HG03575 (cell line): ENCODE measurements around the gene HOXA7.

ENCODE experiments used
- ATAC-seq: cut with Tn5 transposase; IDR thresholded peaks from one replicate; pipeline ENCODE4 v1.9.1; 2021; ENCODE audit not compliant: unreplicated experiment, insufficient number of reproducible peaks, low FRiP score; ENCODE audit errors: extremely low read depth

The HOXA7 gene

DNA sequence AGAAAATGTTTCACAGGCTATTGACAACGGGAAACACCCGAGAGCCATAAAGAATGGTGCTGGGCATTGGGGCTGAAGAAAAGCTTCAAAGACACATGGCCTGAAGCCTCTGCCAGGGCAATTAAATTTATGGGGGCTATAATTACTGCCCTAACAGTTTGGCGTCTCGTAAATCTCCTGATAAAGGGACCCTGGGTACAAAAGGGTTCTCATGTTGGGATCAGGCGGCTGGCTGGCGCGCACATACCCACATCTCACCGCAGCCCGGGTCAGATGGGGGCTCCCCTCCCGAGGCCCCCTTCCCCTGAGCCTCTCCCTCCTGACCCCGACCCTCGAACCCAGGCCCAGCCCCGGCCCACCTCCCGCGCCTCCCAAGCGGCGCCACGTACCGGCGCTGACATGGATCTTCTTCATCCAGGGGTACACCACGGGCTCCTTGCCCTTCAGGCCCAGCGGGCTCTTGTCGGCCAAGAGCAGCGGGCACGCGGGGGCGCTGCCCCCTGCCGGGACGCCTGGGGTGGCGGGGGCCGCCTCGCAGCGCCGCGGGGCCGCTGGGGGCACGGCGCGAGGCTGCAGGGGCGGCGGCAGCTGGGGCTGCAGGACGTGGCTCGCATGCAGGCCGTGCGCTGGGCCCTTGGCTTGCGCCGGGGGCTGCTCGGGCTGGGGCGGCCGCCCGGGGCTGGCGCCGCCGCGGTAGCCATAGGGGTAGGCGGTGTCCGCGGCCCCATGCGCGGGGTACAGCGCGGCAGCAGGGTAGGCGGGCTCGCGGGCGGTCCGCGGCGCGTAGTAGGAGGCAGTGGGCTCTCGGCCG lies 26.5 kb downstream of the HOXA7 start:
- no peak for ATAC-seq

DNA sequence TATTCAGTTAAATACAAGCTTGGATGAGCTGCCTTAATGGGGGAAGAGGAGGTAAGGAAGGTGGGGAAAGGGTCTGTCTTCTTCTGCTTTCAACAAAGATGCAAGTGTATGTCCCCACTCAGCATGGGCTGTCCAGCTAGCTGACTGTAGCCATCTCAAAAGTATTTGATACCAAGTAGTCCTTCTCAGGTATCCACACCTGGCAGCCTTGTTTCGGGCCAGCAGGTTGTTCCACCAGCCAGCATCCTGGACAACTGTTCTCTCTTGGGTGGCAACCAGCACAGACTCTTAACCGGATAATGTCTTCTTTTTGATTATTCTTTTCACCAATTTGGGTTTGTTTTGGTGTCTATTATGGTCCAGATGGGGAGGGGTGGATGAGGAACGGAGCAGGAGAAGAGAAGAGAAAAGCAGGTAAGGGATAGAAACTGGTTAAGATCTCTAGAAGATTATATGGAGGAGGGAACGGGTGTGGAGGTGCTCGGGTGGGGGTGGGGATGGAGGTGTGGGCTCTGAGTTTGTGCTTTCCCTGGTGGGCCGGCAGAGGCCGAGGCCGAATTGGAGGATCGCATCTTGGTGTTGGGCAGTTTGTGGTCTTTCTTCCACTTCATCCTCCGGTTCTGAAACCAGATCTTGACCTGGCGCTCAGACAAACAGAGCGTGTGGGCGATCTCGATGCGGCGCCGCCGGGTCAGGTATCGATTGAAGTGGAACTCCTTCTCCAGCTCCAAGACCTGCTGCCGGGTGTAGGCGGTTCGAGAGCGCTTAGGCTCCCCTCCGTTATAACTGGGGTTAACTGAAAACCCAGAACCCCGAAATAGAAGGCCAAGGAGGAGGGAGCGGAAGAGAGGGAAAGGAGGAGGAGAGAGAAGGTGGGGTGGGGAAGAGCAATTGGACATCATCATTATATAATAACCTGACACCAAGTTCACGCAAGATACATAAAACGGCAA lies 27.4 kb downstream of the HOXA7 start:
- no peak for ATAC-seq

DNA sequence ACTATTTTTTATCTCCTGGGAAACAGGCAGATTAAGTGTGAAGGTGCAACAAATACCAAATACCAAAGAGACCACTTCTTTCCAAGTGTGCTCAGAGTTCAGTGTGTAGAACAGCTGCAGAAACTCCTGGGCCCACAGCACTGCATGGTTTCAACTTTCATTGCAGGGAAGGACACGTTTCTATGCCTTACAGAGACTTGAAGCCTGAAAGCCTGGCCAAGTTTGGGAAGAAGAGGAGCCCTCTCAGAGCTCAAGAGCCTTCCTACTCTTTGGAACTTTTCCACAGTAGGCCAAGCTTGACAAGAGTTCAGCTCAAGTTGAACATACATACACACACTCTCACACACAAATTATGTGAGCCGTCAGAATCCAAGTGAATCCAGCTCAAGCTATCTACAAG lies 28.4 kb downstream of the HOXA7 start:
- no peak for ATAC-seq

DNA sequence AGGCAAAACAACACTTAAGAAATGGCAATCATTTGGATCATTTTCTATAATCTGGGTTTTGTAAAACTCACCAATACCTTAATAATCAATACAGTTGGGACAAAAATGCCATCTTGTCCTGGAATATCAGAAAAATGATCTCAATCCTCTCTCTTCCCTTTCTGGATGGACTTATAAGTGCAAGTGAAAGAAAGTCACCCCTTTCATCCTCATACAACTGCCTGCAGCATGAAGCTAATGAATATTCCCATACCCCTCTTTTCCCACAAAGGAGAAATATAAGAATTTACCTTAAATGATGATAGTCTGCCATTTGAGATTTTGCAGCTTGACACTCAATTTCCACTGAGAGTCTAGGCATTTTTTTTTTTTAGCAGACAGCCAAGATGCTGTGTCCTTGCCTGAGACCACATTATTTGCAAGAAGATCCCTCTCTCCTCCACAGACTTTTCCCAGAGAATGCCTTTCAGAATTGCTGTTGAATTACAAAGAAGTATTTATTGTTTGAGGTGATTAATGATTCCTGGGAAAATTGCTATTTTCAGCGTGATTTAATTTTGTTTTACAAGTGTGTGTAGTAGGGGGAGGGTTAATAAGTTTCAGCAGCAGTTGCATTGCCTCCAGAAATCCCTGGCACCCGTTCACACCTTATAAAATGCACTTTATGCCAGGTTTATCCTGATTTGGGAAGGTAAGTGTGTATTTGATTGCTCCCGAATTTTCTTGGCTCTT lies 29.7 kb downstream of the HOXA7 start:
- ATAC-seq: no peak

DNA sequence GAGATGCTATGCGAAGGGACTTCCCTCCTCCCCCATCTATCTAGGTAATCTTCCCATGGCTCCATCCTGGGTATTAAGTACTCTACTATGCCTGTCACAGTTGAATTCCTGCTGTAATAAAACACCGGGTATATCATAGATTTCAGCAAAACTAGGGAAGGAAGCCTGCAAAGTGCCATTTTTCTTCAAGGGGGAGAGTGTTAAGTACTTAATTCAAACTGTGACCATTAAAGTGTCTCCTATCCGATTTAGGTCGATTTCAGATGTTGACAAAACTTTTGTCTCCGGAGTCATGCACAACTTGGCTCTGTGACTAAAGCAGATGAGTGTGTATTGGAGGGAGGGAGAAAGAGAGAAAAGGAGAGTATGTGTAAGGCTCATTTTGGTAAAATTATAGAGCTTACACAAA lies 30.5 kb downstream of the HOXA7 start:
- ATAC-seq: no peak

DNA sequence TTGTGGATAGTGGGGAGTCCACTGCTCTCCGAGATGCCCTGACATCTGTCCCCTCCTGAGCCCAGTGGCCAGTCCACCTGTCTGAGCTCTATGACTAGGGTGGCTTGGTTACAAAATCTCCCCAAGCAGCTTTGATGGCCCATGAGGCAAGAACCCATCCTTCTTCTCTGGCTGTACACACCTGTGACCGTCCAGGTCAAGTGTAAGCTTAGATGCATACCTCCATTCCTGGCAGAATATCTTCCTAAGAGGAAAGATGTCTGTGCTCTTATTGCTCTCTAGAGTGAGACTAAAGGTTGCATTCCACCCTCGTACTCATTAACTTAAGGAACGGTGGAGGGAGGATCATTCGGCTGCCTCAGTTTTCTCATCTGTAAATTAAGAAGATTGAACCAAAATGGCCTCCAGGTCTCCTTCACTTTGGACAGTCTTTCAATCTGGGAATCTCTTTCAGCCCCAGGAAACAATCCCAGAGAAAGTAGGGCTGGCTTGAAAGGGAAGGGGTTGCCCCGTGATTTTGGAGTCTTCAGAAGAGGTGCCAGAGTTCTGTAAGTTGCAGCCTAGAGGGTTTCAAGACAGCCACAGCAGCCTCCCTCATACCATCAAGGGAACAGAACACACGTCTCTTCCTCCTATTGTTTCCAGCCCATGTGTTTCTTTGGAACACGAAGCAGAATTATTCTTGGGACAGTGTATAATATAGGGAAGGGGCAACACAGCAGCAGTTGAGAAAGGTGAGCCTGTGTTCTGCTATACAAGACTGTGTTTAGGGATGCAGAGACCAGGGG lies 31.4 kb downstream of the HOXA7 start:
- no peak for ATAC-seq

DNA sequence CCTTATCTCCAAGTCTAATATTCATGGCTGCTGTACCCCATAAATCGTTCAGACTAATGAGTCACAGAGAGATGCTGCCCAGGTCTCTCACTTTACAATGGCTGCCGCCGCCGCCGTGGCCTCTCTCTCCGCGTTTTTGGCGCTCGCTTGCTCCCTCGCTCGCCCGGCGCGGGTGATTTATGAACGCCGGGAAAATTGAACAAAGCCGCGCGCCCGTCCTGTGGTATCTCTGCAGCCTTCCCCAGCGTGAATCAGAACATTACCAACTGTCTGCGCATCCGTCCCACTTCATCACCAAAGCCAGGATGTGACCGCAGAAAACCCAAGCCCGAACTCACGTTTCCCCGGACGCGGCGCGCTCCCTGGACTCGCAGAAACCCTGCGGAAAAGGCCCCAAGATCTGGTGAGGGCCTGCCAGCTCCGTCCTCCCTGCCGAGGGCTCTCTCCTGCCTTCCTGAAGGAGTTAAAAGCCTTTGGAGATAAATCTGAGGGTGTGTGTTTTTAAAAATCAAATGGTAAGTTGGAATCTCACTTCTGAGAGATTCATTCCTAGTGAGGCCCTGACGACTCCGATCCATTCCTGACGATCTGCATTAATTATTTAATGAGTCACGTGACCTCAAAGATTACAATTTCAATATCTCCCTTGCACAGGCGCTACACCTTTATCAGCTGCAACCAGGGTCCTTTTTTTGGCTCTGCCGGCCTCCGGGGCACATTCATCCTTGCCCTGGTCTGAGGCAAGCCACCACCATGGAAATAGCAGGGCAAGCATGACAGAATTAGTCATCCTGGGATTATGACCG lies 32.2 kb downstream of the HOXA7 start:
- ATAC-seq: no peak

DNA sequence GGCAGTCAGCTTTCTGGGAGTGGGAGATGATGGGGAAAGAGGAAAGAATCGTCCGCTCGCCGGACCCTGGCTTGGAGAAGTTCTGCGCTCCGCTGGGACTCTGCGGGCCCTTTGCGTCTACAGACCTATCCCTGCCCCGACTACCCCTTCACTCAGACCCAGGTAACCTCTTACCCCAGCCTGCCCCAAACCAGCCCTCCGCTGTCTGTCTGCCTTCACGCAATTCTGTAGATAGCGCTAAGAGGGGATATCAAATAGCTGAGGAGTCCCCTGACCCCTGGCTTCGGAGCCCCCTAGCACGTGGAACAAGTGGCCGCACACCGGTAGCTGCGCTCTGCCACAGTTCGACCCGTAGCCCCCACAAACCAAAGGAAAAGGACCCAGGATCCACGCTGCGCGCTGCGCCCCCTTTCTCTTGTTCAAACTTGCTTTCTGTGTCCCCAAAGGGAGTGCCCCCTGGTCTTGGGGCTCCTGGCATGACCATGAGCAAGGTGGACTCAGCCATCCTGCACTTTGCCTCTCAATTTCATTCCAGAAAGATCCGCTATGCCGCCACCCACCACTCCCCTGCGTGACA lies 32.9 kb downstream of the HOXA7 start:
- ATAC-seq: no peak

DNA sequence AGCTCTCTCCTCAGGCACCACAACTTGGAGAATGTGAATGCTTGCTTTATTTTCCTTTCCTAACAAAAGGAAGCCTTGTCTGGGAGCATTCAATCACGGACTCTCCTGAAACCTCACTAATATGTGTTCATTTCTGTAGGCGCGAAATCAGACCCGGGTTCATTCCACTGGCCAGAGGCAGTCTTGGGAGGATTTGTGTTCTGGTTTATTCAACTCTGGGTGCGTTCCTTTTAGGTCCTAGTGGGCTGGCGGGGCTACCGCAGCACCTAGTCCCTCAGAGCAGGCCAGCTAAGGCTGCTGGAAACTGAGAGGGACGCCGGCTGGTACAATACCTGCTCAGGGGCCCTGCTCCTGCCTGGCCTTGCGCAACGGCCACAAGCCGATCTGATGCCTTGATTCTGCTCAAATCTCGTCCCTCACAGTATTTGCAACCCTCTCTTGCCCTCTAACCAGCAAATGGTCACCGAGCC lies 33.4 kb downstream of the HOXA7 start:
- ATAC-seq: no peak

DNA sequence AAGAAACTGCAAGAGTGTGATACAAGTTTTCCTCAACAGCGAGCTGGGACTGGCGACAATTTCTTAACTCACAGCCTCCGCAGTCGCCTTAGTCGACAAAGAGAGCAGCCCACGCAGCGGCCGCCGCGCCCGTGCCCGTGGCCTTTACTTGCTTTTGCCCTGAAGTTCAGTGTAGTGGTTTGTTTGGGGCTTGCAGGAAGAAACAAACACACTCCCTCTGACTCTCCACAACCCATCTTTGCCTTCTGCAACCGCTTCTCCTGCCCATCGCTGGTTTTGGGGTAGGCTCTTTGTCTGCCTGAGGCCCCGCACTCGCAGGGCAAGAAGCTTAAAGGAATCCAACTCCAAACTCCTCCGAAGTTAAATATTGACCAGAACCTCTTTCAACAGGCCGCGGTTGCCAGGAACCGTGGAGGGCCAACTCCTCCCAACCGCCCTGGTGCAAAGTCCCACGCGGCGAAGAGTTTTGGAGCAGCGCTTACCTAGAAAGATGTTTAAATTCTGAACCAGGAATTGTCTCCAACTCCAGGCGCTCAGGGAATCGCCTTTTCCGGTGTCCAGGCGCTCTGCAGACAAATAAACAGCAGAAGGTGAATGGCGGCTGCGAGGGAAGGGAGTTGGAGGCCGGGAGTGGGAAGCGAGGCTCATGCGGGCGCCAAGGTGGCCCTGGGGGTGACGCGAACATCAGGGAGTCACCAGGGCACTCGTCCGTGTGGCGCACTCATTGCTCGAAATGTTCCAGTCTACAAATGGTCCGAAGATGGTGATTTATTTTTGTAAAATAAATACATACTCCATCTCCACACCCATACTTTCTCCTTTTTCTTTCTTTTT lies 34.2 kb downstream of the HOXA7 start:
- no peak for ATAC-seq

DNA sequence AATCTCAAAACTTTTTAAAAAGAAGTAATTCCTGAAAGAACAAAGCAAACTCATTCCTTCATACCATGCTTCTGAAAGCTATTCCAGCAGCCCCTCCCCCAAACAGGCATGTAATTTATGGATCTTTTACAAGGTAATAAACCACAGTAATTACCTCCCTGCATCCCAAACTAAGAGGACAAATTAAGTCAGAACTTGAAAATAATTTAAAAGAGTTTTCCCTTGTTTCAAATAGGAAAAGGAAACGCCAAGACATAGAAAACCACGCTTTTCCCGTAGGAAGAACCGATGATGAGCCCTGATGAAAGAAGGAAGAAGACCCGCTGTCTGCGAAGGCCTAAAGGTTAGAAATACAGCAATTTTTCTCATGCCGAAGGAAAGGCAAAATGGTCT lies 34.8 kb downstream of the HOXA7 start:
- no peak for ATAC-seq

DNA sequence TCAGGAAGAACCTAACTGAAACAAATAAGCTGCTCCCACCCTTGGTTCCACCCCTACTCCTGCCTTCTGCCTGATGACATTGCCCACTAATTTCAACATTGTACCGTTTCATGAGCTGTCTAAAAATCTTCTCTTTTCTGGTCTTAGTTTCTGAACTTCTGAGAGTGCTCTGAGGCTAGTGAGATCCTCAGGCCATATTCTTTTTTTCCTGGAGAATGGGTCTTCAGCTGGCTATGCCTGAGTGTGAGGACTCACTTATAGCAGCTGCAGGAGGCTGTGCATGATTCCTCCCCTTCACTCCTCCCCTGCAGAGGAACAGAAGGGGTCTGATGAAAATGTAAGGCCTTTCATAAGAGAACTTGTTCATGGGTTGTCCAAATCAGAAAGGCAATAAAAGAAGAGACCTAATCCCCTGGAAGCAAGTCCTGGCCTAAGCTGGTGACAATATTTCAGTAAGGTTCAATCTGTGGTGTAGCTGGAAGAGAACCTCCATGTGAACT lies 37.0 kb downstream of the HOXA7 start:
- no peak for ATAC-seq

DNA sequence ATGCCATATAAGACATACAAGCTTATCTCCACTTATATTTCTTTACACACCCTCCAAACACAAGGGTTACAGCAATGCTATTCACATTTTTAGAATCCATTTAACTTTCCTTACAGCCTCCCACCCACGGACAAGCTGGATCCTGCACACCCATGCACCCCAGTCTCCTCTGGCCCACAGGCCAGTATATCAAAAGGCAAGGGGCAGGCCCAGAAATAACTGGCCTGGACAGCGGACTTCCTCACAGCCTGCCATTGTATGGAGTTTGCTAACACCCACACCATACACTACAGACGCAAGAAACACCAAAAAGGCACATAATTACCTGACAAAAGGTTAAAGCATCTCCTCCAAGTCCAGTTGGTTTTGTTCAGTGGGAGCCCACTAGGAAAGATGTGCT lies 37.9 kb downstream of the HOXA7 start:
- ATAC-seq: no peak

DNA sequence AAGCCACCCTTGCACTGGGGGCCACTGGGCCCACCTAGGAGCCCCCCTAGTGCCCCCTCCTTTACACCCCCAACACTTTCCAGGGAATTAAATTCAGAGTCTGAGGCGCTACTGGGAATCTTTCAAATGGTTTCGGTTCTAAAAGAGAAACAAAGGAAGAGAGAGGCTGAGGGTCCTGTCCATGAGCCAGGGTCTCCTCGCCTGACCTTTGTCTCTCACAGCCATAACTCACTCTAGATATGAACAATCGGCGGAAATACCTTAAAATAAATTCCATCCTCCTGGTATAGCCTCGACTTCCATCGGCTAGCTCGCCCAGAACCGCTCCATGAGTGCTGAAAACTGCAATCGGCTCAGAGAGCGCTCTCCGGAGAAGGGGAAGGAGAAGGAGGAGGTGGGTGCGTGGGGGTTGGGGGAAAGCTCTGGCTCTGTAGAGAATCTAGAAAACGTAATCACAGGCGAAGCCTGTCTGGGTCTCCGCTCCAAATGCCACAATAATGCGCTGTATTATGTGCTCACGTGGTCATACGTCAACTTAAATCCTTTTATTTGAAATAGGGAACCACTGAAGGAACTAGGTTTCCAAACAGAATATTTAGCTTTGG lies 38.5 kb downstream of the HOXA7 start:
- ATAC-seq: no peak

DNA sequence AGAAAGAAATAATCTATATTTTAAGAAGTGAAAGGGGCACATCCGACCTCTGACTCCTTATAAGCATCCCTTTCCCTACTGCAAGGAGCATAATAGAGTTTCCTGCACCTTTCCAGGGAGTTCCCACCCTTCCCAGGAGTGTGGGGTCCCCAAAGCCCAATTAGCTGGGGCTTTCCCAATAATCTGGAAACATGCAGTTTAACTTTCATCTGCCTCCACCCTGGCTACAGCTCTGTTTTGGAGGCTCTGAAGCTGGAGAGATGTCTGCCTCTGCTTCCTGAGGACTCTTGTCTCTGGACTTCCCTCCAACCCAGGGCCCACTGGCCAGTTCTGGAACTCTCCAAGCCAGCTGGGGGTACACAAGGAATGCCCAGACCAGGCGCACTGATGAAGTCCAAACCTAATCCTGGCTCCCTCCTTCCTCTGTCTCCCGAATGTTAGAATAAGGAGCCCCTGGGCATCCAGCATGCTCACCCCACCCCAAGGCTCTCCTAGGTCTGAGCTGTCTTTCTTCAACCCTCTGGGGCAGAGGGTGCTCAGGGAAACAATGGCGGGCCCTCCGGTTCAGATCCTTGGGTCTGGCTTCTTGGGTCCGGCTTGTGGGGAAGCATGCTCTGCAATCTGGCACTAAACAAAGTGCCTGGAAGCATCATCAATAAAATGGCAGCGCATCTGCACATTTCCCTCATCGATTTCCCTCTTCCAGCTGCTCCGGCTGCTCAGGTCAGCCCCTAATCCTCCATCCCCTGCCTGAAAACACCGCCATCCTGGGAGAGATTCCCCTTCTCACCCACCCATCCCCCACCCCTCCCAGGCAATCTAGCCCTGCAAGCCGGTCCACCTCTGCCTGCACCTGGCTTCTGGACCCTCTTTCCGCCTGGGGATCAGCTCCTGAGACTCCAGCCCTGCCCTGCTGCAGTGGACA lies 39.3 kb downstream of the HOXA7 start:
- no peak for ATAC-seq
